Gastrocnemius medialis (tissue), 4 donors: ENCODE results near the gene TSPAN14.

Source experiments
- POLR2A ChIP-seq, 2 donors: fragments of 450-650 bp; IDR thresholded peaks; one replicate each; pipeline ENCODE4 v1.6.1; 2017; ENCODE audit warnings: antibody characterized with exemption in 2 of 2, mild to moderate bottlenecking in 2 of 2, moderate library complexity in 2 of 2
- TF ChIP-seq, protein P1 (sequence below), 5 experiments: fragments of 450-650 bp in 3 of 5; fragments of 200-600 bp in 2 of 5; sonication (generic) in 2 of 5; IDR thresholded peaks in 4 of 5; conservative IDR thresholded peaks in 1 of 5; 1 replicate in 4 of 5; 2 replicates in 1 of 5; pipeline ENCODE4 v1.5.1; 2016 to 2019; ENCODE audit warnings: antibody characterized with exemption in 5 of 5, mild to moderate bottlenecking in 3 of 5, moderate library complexity in 3 of 5

- TF ChIP-seq, protein P1, sequence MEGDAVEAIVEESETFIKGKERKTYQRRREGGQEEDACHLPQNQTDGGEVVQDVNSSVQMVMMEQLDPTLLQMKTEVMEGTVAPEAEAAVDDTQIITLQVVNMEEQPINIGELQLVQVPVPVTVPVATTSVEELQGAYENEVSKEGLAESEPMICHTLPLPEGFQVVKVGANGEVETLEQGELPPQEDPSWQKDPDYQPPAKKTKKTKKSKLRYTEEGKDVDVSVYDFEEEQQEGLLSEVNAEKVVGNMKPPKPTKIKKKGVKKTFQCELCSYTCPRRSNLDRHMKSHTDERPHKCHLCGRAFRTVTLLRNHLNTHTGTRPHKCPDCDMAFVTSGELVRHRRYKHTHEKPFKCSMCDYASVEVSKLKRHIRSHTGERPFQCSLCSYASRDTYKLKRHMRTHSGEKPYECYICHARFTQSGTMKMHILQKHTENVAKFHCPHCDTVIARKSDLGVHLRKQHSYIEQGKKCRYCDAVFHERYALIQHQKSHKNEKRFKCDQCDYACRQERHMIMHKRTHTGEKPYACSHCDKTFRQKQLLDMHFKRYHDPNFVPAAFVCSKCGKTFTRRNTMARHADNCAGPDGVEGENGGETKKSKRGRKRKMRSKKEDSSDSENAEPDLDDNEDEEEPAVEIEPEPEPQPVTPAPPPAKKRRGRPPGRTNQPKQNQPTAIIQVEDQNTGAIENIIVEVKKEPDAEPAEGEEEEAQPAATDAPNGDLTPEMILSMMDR (IDR thresholded peaks at IDR 0.05 in 4 of 5, conservative IDR thresholded peaks at IDR 0.05 in 1 of 5), result no peak
- no peak for TF ChIP-seq POLR2A (IDR thresholded peaks at IDR 0.05)
Observed at GRCh38 chr10:80484676-80485075, 30.6 kb downstream of the TSPAN14 start.
